HEK293T (cell line): ENCODE data around the gene SLC9A7.

Source experiments
- CTCF ChIA-PET: fragments of 350-600 bp; formaldehyde crosslinking; extraction: SDS; loops from one replicate; lab custom pipeline; 2021; ENCODE audit warnings: antibody characterized with exemption, inconsistent platforms; lab: Yijun Ruan, JAX
- POLR2A ChIA-PET: fragments of 350-600 bp; formaldehyde crosslinking; extraction: SDS; loops from one replicate; lab custom pipeline; 2020; ENCODE audit warnings: antibody characterized with exemption, inconsistent platforms; lab: Yijun Ruan, JAX
- DNase-seq: peaks from one replicate; pipeline ENCODE4 v3.0.0; 2012; ENCODE audit warnings: mixed read lengths; ENCODE audit errors: extremely low spot score
- ARNT ChIP-seq: fragments of 450-650 bp; IDR thresholded peaks from 2 replicates; pipeline ENCODE4 v1.6.1; 2017; ENCODE audit warnings: mild to moderate bottlenecking
- BHLHE40 ChIP-seq: fragments of 450-650 bp; IDR thresholded peaks from 2 replicates; pipeline ENCODE4 v1.6.1; 2016; ENCODE audit warnings: mild to moderate bottlenecking, moderate library complexity, borderline replicate concordance
- CTBP1 ChIP-seq: fragments of 450-650 bp; IDR thresholded peaks from 2 replicates; pipeline ENCODE4 v1.6.1; 2016; ENCODE audit warnings: borderline replicate concordance
- ELF4 ChIP-seq: fragments of 450-650 bp; IDR thresholded peaks from 2 replicates; pipeline ENCODE4 v1.6.1; 2017; ENCODE audit warnings: antibody characterized with exemption
- FOXA1 ChIP-seq: fragments of 450-650 bp; IDR thresholded peaks from 2 replicates; pipeline ENCODE4 v1.6.1; 2016; ENCODE audit warnings: mild to moderate bottlenecking
- FOXK2 ChIP-seq: fragments of 450-650 bp; IDR thresholded peaks from 2 replicates; pipeline ENCODE4 v1.6.1; 2016; ENCODE audit warnings: mild to moderate bottlenecking
- FOXM1 ChIP-seq: fragments of 450-650 bp; IDR thresholded peaks from 2 replicates; pipeline ENCODE4 v1.6.1; 2017; ENCODE audit warnings: mild to moderate bottlenecking, borderline replicate concordance
- HDGF ChIP-seq: fragments of 450-650 bp; IDR thresholded peaks from 2 replicates; pipeline ENCODE4 v1.6.1; 2017; ENCODE audit warnings: antibody characterized with exemption, borderline replicate concordance
- L3MBTL2 ChIP-seq: fragments of 450-650 bp; conservative IDR thresholded peaks from 2 replicates; pipeline ENCODE4 v1.6.1; 2016; ENCODE audit warnings: mild to moderate bottlenecking
- LEF1 ChIP-seq: fragments of 450-650 bp; IDR thresholded peaks from 2 replicates; pipeline ENCODE4 v1.6.1; 2017; ENCODE audit warnings: mild to moderate bottlenecking, borderline replicate concordance
- NFRKB ChIP-seq: fragments of 450-650 bp; IDR thresholded peaks from 2 replicates; pipeline ENCODE4 v1.6.1; 2016; ENCODE audit warnings: mild to moderate bottlenecking, moderate library complexity
- PKNOX1 ChIP-seq: fragments of 450-650 bp; IDR thresholded peaks from 2 replicates; pipeline ENCODE4 v1.6.1; 2016
- SP1 ChIP-seq: fragments of 450-650 bp; IDR thresholded peaks from 2 replicates; pipeline ENCODE4 v1.6.1; 2017
- SUZ12 ChIP-seq: fragments of 450-650 bp; IDR thresholded peaks from 2 replicates; pipeline ENCODE4 v1.6.1; 2016; ENCODE audit warnings: mild to moderate bottlenecking
- TARDBP ChIP-seq: fragments of 450-650 bp; IDR thresholded peaks from 2 replicates; pipeline ENCODE4 v1.6.1; 2016
- ZNF384 ChIP-seq: fragments of 450-650 bp; IDR thresholded peaks from 2 replicates; pipeline ENCODE4 v1.6.1; 2016

The SLC9A7 gene

GRCh38 chrX:46627711-46628419 is 131.1 kb downstream of the SLC9A7 start:
- peak; percentile 24 for DNase-seq
- TF ChIP-seq PKNOX1: peak; percentile 63
- TF ChIP-seq CTBP1: no peak
- ChIA-PET CTCF (no interaction called here), POLR2A (no interaction called here)

- DNase-seq: no peak
- TF ChIP-seq NFRKB: no peak
- no peak for TF ChIP-seq FOXM1
- no peak for TF ChIP-seq CTBP1
- no peak for TF ChIP-seq FOXK2
- TF ChIP-seq L3MBTL2: no peak
- no peak for TF ChIP-seq TARDBP
- TF ChIP-seq PKNOX1: no peak
- TF ChIP-seq ARNT: no peak
- no peak for TF ChIP-seq HDGF
- ChIA-PET POLR2A (no interaction called here), CTCF (no interaction called here)
Measured at GRCh38 chrX:46627062-46627461, 131.9 kb downstream of the SLC9A7 start.

DNA sequence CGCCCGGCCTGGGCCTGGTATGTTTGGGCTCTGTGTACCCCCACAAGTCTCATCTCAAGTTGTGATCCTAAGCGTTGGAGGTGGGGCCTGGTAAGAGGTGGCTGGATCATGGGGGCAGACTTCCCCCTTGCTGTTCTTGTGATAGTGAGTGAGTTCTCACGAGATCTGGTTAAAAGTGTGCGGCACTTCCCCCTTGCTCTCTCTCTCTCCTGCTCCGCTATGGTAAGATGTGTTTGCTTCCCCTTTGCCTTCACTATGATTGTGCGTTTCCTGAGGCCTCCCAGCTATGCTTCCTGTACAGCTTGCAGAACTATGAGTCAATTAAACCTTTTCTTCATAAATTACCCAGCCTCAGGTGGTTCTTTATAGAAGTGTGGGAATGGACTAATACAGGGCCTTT is 132.4 kb downstream of the SLC9A7 start:
- ChIA-PET CTCF (no interaction called here), POLR2A (no interaction called here)
- TF ChIP-seq NFRKB: no peak
- no peak for TF ChIP-seq TARDBP
- no peak for TF ChIP-seq LEF1
- TF ChIP-seq ELF4: no peak
- no peak for TF ChIP-seq FOXA1
- no peak for TF ChIP-seq ZNF384
- no peak for TF ChIP-seq PKNOX1
- TF ChIP-seq ARNT: no peak
- DNase-seq: no peak

DNA sequence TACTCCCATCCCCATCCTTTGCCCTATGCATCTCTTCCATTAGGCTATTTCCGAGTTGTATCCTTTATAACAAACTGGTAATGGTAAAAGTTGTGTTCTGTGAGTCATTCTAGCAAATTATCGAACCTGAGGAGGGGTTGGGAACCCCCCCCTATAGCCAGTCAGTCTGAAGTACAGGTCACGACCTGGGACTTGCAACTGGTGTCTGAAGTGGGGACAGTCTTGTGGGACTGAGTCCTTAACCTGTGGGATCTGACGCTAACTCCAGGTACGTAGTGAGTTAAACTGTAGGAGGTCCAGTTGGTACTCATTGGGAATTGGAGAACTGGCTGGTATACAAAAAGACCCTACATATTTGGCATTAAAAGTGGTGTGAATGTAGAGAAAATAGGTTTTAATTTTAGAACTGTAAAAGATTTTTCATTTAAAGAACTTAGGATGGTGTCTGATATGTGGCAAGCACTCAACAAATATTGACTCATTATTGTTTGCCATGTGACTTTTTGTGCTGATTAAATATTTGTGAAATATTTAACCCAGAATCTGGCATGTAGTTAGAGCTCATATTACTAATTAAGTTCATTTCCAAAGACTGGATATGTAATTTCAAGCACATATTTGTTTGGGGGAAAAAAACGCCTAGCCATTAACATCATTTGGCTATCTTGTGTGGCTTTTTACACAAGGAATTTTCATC is 134.7 kb downstream of the SLC9A7 start:
- POLR2A ChIA-PET: no interaction called here
- no peak for TF ChIP-seq ELF4
- no peak for TF ChIP-seq HDGF
- no peak for TF ChIP-seq ARNT
- DNase-seq: no peak
- CTCF ChIA-PET: no interaction called here

GRCh38 chrX:46621572-46621971 is 137.3 kb downstream of the SLC9A7 start:
- ChIA-PET CTCF (no interaction called here), POLR2A (no interaction called here)
- no peak for DNase-seq
- TF ChIP-seq NFRKB (no peak), CTBP1 (no peak), BHLHE40 (no peak), SUZ12 (no peak), ARNT (no peak), FOXA1 (no peak), LEF1 (no peak), L3MBTL2 (no peak), TARDBP (no peak), PKNOX1 (no peak), ELF4 (no peak), SP1 (no peak), HDGF (no peak)

DNA sequence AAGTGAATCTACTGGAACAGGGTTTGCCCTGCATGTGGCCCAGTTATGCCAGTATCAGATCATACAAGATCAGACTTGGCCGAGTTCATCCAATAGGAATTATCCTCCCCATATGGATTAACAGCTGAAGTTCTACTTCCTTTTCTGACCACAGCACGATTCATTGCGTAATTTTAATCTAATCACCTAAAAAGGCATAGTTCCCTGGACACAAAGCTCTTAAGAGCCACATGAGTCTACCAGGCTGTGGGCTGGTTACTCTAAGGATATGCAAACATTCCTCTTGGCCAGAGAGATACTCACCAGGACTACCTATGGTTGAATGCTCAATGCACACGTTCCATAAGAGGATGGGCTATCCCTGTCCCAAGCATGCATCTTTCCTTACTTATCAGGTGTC is 138.4 kb downstream of the SLC9A7 start:
- no peak for TF ChIP-seq BHLHE40
- TF ChIP-seq FOXM1: no peak
- CTCF ChIA-PET: no interaction called here
- POLR2A ChIA-PET: no interaction called here
- DNase-seq: no peak

DNA sequence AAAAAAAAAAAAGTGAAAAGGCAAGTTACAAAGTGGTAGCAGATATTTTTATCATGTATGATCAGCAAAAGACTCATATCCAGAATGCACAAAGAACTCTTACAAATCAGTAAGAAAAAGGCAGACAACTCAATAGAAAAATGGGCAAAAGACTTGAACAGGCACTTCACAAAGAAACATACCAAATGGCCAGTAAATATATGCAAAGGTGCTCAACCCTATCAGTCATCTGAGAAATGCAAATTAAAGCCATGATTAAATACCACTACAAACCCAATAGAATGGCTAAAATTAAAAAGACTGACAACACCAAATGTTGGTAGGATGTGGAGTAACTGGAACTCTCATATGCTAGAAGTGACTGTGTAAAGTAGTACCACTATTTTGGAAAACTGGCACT is 140.0 kb downstream of the SLC9A7 start:
- ChIA-PET POLR2A (no interaction called here), CTCF (no interaction called here)
- DNase-seq: no peak
- TF ChIP-seq FOXM1: no peak
- no peak for TF ChIP-seq SUZ12
- TF ChIP-seq SP1: no peak
- no peak for TF ChIP-seq FOXK2
